ENCODE measurements around the gene ALOX5AP.

The ALOX5AP gene

DNA sequence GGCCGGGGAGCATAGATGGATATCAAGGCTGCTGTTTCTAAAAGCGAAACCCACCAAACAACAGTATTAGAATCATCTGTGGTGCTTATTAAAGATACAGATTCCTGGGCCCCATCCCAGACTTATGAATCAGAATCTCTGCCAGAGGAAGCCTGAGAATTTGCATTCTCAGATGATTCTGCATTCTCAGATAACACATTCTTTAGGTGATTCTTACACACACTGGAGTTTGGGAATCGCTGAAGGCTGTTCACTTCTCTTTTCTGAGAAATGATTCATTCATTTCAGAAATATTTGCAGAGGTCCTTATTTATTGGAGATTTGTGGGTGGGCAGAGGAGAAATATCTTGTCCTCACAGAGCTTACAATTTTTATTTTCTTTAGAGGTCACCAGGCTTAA is 24.4 kb downstream of the ALOX5AP start:
- no peak for DNase-seq (ENCODE audit: low spot score)

DNA sequence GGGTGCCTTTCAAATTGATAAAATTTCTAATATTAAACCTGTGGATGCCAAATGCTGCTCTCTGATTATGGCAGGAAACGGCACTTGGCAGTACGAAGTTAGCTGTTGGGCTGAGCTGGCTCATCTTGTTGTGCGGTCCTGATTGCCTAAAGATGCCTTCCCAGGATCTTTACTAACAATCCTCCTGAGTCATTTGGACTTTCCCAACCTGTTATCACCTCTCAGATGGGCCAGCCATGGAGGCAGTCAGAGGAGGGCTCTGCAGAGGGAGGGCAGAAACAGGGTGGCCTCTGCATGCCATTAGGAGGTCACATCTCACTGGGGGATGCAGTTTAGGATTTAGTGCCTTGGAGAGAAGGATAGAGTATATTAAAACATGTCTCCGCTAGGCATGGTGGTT is 27.3 kb downstream of the ALOX5AP start:
- no peak for DNase-seq (ENCODE audit: low spot score)

DNA sequence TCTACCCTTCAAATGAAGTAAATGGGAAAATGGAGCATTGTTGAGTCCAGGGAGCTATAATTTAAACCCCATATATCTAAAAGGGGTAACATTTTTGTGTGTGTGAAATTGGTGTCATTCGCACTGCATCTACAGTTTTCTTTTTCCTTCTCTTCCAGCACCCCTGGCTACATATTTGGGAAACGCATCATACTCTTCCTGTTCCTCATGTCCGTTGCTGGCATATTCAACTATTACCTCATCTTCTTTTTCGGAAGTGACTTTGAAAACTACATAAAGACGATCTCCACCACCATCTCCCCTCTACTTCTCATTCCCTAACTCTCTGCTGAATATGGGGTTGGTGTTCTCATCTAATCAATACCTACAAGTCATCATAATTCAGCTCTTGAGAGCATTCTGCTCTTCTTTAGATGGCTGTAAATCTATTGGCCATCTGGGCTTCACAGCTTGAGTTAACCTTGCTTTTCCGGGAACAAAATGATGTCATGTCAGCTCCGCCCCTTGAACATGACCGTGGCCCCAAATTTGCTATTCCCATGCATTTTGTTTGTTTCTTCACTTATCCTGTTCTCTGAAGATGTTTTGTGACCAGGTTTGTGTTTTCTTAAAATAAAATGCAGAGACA is 28.6 kb downstream of the ALOX5AP start:
- no peak for DNase-seq (ENCODE audit: low spot score)

DNA sequence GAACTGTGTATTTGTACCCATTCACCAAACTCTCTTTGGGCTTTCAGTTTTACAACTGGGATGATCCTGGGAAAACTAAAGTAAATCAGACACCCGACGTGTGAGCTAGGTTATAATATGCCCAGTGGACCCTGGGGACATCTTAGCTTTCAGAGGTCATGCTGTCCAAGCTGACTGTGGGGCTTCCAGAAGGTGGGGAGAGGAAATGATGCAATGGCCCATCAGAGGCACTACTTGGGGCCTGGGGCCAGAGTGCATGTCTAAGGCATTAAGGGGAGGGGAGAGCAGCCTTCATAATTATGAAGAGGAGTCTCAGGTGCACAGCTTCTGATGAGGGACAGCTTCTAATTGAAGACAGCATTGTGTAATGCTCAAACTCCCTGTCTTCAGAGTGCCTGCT is 30.9 kb downstream of the ALOX5AP start:
- no peak for DNase-seq (ENCODE audit: low spot score)

DNA sequence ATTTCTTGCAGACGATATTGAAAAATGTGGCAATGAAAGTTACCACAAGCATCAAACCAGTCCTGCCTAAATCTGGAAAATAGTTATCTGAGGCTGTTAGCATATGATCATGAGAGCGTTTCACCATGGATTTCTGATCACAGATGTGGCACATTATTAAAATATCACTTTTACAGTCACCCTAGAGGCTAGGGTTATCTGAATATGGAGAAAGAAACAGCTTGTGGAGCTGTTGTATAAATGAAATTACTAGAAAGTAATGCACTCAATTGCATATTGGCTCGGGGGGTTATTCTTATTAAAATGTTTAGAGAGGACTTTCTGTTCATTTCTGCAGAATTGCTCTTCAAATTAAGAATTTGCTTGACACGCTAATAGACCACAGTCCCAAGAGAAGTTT is 35.6 kb downstream of the ALOX5AP start:
- DNase-seq (ENCODE audit: low spot score), result no peak

DNA sequence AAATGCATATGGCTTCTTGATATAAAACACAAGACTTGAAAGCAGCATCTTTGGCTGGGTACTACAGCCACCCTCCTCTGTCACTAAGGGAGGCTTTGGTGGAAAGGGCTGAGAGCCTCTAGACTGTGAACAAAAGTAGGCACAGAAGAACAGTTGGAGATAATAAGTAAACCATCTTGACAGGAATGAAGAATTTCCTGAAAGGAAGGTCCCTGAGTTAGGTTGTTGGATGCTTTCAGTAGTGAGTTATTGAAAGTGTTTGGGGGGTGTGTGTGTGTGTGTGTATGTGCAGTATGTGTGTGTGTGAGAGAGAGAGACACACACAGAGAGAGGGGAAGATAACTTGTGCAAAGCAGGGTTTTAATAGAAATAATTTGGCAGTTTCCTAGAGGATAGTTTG is 38.2 kb downstream of the ALOX5AP start:
- no peak for DNase-seq (ENCODE audit: low spot score)

DNA sequence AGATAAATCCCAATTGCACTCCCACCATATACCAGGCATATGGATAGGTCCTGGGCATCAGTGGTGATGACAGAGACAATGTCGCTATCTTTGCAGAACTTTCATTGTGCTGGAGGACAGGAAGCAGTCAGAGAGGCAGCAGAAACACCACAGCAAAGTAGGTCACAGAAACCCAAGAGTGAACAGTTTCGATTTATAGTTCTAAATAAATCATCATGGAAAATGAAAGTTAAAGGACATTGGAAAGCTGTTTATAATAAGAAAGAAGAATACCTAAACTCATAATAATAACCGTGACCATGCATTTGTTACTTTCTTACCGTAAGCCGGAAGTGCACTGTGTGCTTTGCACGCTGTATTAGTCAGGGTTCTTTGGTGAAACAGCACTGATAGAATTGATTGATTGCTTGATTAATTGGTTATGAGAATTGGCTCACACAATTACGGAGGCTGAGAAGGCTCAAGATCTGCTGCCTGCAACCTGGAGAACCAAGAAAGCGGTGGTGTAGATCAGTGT is 38.9 kb downstream of the ALOX5AP start:
- DNase-seq (ENCODE audit: low spot score), result no peak

DNA sequence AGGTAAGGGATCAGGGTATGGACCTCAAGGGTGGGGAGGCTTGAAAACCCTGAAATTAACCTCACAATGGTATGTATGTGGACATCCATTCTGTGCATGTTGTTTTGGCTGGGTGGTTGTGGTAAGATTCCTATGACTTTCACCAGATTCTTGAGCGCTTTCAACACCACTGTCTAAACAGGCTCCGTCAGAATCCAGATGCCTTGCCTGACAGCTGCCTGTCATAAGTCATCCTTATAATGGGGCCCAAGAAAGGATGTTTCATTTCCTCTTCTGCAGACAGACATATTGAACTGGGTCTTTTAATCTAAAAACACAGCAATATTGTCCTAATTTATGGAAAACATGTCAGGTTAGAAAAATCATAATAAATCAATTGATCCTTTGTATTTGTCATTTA is 41.3 kb downstream of the ALOX5AP start:
- DNase-seq (ENCODE audit: low spot score), result no peak

DNA sequence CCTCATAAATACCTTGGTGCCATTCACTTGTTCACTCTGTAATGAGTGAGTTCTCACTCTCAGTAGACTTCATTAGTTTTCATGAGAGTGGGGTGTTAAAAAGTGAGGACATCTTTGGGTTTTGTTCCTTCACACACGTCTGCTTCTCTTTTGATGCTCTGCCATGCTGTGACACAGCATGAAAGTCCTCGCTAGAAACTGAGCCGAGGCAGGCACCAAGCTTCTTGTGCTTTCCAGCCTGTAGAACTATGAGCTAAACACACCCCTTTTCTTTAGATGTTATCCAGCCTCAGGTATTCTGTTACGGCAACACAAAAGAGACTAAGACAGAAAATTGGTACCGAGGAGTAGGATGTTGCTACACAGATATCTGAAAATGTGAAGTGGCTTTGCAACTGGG is 43.7 kb downstream of the ALOX5AP start:
- DNase-seq (ENCODE audit: low spot score), result no peak

DNA sequence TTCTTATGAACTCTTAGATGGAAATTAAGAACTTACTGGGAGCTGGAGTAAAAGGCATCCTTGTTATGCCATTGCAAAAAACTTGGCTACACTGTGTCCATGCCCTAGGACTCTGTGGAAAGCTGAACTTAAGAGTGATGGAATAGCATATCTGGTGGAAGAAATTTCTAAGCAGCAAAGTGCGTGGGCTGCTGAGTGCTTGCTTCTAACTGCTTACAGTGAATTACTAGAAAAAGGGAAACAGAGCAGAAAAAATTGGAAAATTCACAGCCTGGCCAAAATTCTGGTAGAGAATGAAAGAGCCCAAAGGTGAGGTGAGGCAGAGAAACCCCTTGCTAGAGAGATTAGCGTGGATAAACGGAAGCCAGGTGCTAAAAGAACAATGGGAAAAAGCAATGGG is 44.3 kb downstream of the ALOX5AP start:
- no peak for DNase-seq (ENCODE audit: low spot score)

DNA sequence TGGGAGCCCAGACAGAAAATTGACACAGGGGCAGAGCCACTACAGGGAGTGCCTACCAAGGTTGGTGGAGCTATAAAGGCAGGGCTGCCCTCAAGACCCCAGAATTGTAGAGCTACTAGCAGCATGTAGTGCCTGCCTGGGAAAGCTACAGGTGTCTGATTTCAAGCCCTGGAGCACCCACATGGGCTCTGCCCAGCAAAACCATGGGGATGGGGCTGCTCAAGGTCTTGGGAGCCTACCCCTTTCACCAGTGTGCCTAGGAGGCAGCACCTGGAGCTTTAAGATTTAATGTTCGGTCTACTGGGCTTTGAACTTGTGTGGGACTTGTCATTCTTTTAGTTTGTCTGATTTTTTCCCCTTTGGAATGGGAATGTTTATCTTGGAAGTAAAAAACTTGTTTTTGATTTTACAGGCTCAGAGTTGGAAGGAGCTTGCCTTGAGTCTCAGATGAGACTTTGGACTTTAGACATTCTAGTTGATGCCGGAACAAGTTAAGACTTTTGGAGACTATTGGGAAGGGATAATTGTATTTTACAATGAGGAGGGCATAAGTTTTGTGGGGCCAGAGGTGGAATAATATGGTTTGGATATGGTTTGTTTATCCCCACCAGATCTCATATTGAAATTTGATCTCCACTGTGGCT is 45.1 kb downstream of the ALOX5AP start:
- no peak for DNase-seq (ENCODE audit: low spot score)

DNA sequence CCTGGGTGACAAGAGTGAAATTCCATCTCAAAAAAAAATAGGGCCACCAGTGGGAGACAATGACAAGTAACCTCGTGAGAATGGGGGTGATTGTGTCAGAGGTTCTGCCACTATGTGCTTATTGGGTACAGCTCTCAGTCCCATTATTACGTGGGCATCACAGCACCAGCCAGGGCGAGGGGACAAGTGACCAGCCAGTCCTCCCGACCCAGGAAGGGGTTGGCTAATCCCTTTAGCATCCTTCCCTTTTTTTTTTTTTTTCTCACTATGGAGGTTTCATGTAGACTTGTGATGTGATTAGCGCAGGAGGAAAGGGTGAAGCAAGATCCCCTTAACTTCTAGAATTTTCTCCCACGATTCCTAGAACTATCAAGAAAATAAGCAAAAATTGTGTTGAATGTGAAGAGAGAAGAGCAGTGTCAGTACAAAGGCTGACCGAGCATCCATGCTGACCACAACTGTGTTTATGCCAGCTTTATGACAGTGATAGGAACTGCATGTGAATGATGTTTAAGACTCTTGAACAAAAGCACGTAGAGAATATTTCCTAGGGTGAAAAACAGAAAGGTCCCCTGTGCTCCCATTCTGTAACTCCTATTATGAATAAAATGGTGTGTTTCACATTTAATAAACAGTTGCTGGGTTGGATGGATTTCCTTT is 50.0 kb downstream of the ALOX5AP start:
- DNase-seq (ENCODE audit: low spot score), result no peak

DNA sequence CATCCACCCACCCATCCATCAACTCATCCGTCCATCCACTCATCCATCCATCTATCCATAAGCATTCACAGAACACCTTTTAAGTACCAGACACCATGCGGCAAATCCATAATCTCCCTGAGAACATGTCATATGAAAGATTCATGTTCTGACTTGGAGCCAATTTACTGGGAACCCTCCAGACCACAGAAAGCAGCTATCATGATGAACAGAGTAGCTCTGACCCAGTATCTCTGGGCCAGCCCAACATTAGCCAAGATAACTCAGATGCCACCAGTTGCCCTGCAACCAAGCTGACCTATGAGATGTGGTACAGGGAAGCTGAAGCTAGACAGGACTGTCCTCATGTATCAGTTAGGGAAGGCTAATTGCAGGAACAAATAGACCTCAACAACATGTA is 51.3 kb downstream of the ALOX5AP start:
- no peak for DNase-seq (ENCODE audit: low spot score)

DNA sequence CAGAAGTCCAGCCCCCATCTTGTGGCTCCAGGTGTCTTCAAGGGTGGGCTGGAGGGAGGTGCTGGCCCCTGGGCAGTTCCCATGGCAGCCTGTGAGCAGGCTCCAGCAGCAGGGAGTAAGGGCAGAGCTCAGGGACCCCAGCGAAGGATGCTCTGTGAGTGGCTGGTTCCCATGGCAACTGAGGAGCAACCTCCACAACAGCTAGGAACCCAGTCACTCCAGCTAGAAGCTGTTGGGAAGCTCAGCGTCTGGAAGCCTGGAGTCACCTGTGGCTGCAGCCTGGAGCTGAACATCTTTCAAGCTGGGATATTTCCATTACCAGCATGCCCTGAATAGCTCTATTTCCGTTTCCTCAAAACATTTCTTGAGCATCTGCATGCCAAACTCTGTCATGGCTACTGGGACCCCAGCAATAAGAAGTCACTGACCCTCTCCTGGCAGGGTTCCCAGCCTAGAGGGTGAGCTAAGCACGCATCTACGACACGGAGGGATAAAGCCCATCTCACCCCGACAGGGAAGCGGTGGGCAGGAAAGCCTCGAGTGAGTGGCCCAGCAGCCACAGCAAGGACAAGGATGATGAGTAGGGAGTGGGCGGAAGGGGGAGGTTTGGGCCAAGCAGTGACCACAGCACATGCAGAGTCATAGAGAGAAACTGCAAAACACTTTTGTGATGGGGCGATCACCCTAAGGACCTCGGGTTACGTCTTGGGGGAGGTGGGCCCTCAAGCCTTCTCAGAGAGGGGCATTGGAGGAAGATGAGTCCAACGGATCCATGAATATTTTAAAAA is 52.6 kb downstream of the ALOX5AP start:
- DNase-seq (ENCODE audit: low spot score), result no peak

DNA sequence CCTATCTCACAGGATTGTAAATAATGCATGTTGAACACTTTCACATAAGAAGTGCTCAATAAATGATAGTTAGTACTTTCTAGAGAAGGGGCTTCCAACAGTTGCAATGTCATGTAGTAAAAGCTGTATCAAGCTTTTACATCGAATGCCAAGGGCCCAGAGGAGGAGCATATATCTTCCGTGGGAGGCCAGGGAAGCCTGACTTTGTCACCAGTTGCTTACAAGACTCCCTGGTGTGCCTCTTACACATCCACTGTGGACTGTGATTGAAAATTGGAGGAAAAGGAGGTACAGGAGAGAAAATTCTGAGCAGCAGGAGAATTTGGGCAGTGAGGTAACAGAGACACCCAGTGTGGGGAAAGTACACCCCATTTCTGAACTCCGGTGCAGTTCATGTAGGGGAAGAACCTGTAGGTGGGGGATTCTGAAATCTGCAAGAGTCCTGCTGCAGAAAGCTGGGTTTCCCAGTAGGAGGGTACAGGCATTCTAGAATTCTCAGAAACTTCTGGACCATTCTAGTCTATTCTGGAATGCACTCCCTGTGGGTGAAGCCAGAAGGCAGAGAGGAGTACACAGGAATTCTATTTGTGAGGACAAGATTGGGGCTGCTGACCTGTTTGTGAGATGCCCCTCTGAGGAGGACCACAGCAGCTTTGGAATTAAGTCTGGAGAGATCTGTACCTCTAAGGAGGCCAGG is 54.0 kb downstream of the ALOX5AP start:
- DNase-seq (ENCODE audit: low spot score), result no peak

DNA sequence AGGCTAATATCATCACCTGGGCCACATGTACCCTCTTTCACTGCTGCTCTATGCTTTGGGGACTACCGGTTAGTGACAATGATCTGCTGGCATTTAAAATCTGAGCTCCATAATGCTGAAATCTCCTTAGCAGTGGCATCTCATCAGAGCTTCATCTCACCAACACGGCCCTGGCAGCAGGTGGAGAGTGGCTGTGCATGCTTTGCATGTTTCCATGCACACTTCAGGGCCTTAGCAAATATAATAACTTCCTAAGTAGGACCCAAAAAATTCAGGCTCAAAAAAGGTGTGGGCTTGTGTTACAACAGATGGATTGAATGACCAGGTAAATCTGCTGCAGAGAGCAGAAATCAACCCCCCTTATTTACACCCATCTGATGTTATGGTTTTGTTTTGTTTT is 55.2 kb downstream of the ALOX5AP start:
- DNase-seq (ENCODE audit: low spot score), result no peak

DNA sequence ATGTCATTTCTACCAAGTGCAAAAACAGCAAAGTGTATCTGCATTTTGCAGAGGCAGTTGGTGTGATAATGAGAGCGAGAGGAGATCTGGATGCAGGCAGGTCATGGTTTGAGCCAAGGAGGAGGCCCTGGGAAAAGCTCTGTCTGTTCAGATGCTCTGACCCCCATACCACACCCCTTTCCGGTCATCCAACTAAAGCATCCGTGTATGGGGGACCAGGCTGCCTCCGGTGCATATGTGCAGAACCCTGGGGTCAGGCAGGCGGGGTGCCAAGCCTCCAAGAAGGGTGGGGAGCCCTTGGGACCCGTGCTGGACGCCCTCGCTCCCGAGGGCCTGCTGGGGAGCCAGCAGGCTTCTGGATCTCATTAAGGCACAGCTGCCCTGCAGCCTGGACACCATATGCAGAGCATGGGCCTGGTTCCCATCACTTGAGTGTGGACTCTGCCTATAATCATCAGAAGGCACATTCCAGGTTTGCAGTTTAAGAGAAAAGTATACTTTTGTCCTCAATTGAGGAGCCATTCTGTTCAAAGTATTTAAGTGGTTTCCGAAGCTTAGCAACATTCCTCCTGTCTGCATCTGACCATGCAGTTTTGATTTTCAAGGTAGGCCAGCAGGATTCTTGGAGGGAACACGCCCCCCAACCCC is 56.1 kb downstream of the ALOX5AP start:
- DNase-seq (ENCODE audit: low spot score), result no peak

DNA sequence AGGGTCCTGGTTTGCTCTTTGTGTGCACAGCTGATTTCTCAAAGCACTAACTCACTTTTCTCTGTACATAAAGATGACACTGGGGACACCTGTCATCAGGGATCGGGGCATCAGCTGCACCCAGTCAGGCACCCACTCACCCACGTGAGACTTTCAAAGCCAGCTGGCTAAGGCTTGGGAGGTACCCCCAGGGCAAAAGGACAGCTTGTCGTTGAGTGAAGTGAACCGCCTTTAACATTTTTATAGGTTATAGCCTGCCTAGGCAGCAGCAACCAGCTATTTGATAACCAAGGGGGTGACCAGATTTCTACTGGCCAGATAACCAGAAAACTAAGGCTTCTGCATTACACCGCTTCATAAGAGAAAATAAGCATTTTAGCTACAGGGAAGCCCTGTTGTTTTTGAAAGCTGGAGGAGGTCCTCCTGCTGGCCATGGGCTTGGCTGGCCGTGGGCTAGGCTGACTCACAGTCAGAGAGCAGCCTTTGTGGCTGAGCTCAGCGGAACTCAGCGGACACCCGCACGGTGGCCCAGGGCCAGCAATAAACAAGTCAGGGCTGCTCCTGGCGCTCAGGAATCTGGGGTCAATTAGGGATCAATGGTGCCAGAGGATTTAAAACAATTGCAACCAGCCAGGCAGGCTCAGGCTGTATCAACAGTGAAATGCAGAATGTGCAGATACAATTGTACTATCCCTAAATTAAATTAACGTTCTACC is 57.1 kb downstream of the ALOX5AP start:
- DNase-seq (ENCODE audit: low spot score), result peak; percentile 38

DNA sequence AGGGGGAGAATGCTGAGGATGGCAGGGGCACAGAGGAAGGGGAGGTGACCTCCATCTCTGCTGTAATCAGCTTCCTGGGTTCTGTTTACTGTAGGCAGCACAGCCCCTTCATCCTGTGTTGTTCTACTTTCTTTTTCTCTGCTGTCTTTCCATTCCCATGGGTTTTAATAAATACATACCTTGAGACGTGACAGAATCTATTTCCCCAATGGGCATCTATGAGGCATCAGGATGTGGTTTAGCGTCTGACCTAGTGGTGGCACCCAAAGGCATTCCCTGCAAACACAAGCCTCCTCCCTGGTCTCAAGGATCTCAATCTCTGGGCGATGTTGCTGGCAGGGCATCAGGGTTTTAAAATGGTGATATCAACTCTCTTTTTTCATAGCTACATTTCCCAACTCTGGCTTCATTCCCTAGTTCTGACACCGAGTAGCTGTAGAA is 60.8 kb downstream of the ALOX5AP start:
- no peak for DNase-seq (ENCODE audit: low spot score)

DNA sequence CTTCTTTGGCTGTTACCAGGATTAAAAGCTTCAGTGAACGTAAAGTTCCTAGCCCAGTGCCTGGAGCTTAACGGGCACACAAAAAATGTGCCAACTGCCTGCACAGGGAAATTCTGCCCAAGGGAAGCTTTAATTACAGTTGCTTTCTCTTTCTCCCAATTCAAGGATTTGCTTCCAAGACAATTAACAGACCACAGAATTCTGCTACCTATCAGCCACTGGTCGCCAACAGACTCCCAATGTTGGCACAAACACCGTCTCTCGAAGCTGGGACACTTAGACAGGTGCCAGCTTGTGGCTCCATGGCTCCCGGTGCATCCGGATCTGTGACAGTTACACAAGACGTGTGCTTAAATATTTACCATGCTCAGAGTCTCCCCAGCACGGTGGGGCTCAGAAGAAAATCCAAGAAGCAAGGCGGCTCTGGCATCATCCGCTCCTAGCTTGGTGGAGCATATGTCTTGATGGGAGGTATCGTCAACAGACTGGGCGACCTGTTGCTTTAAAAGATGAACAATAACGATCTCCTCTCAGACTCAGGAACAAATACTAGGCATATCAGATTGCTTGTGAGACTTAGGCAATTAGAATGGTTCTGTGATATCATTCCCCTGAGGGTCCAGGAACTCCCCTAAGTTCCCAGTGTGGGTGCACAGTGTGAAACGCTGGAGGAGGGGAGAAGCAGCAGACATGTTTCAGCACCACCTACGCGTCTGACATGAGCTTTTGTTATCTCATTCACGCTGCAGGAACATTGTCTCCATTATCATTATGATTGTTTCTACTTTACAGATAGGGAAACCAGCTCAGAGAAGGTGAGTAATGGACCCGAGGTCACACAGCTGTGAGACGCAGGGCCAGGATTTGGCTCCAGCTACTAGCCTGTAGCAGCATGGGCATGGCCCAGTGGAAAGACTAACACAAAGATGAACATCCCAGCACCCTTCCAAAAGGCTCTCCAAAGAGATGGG is 61.6 kb downstream of the ALOX5AP start:
- DNase-seq (ENCODE audit: low spot score), result no peak
